ENCODE data around the gene BANF1. TPM values are rescaled to one million over a fixed set of nuclear protein-coding genes. Genes with fewer than 3 reads are reported as not detected.
A peak's percentile ranks its signal among the peaks of the same experiment; 100 is the strongest.
"Not testable (repeated sequence)": the region's sequence is repeated elsewhere in the genome, so short reads cannot be mapped to it uniquely, and the experiment has no call there.

The BANF1 gene
- total RNA-seq, 2 donors from 2014 or later: 242 to 310 TPM

DNA sequence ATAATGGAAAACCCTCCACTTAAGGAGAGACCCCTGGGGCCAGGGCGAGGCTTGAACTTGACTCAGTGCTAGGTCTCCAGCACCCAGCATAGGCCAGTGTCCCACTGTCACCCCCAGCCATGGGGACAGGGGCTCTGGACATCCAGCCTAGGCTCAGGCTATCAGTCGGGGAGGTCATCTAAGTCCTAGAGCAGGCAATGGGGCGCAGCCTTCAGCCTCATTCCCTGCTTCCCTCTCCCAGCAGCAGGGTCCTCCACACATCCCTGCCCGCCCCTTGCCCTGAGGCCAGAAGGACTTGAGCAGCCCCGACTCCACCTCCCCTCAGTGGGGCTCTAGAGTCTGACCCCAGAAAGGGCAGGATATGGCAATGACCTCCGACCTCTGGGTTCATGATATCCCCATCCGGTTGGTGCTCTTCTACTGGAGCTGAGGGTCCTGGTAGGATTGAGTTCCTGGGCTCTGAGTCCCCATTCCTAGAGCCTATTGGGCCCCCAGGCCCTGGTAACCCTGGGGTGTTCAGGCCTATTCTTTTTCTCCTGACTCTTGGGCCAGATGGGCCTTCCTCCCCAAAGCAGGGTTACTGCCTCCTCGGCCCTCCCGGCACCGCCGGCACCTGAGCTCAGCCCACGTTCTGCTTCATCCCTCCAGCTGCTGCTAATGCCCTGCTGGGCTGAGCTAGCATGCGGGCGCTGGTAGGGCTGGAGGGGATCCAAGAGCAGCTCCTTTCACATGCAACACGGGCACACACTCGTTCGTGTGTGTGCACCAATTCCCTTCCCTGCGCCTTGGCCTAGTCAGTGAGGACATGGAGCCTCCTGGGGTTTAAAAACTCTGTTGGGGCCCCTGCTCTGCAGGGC lies 13.9 kb downstream of the BANF1 start:
- no peak for DNase-seq (ENCODE audit: low spot score in 2 of 2)
- ATAC-seq: no peak
- H3K9me3 Mint-ChIP-seq: no peaks in the 10 kb centered on the region
- H3K36me3 Mint-ChIP-seq: no peaks in the 10 kb centered on the region
- no peak overlapping the region for H3K27ac Mint-ChIP-seq

DNA sequence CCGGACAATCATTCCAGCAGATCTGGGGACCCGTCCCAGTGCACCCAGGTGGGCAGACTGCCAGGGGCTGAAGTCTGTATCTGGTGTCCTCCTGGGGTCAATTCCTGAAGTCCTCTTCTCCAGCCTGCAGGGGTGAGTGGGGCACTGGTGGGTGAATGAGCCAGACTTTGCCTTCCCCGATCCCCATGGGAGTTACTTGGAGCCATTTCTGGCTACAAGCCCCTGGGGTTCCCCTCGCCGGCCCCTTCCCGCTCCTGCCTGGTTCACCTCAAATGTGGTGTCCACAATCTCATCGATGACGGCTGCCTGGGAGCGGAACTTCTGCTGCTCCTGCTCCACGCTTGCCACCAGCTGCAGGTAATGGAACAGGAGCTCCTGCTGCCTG lies 14.5 kb downstream of the BANF1 start:
- Mint-ChIP-seq H3K36me3 (no peaks in the 10 kb centered on the region), H3K27ac (no peak overlapping the region), H3K9me3 (no peaks in the 10 kb centered on the region)
- no peak for ATAC-seq
- no peak for DNase-seq (ENCODE audit: low spot score in 2 of 2)

DNA sequence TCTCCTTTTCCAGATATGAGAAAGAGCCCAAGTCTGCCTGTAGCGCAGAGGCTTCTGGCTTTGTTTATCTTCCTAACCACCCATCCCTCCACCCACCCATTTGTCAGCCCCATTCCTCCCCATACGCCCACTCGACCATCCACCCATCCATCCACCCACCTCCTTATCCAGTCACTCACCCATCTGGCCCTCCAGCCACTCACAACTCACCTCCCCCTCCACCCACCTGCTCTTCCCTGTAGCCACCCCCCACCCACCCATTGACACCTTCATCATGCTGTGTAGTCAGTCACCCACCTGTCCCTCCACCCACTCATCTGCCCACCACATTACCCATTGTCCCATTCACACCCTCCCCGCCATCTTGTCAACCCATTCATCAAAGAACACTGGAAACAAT lies 15.0 kb downstream of the BANF1 start:
- Mint-ChIP-seq H3K9me3 (no peaks in the 10 kb centered on the region), H3K27ac (no peak overlapping the region), H3K36me3 (no peaks in the 10 kb centered on the region)
- ATAC-seq (no peak), DNase-seq (ENCODE audit: low spot score in 2 of 2) (no peak)

DNA sequence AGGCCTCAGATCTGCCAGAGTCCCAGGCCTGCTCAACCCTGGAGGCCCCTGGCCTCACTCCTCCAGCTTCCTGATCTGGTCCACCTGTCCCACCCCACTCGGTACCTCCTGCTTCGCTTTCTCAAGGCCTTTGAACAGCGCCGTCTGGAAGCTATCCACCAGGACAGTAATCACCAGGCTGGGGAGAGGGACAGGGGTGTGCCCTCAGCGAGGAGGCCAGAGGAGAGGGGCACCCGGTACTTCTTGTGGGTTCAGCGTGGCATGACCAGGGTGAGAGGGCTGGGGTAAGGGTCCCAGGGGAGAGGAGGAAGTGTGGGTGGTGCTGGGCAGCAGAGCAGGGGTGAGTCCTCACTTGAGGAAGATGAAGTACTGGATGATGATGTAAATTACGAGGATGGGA lies 17.9 kb downstream of the BANF1 start:
- H3K36me3 Mint-ChIP-seq: no peaks in the 10 kb centered on the region
- H3K27ac Mint-ChIP-seq: peak overlapping the region in 1 of 2 donors; percentile 67
- no peak for ATAC-seq
- DNase-seq (ENCODE audit: low spot score in 2 of 2): no peak
- no peaks in the 10 kb centered on the region for H3K9me3 Mint-ChIP-seq

DNA sequence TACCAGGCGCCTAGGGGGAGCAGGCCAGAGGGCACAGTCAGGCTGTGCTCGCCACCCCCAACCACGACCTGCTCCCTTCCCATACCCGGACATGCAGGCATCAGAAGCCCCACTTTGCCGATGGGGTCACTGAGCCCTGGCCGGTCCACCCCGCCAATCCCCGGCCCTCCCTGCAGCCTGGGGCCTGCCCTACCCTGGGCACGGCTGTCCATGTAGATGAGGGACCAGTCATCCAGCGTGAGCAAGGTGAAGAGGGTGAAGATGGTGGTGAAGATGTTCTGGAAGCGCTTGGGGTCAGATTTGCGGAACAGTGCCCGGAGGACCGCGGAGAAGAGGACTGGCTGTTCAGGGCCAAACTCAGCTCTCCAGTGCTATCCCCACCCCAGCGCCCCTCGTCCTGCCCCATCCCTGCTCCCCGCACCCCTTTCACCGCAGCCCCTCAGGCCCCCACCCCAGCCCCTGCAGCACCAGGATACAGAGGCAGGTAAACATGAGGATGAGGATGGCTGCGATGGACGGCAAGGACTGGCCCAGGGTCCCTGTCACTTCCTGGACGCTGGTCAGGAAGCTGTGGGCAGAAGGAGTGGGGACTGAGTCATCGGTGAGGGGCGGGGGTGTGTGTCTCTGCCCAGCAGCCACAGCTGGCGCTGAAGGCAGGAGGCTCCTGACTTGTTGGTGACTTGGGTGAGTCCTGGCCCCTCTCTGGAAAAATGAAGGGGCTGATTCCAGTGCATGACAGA lies 18.5 kb downstream of the BANF1 start:
- no peak for DNase-seq (ENCODE audit: low spot score in 2 of 2)
- H3K27ac Mint-ChIP-seq: peak overlapping the region in 1 of 2 donors; percentile 67
- peak in 1 of 2 donors; percentile 74 for ATAC-seq
- H3K9me3 Mint-ChIP-seq: no peaks in the 10 kb centered on the region
- H3K36me3 Mint-ChIP-seq: no peaks in the 10 kb centered on the region

DNA sequence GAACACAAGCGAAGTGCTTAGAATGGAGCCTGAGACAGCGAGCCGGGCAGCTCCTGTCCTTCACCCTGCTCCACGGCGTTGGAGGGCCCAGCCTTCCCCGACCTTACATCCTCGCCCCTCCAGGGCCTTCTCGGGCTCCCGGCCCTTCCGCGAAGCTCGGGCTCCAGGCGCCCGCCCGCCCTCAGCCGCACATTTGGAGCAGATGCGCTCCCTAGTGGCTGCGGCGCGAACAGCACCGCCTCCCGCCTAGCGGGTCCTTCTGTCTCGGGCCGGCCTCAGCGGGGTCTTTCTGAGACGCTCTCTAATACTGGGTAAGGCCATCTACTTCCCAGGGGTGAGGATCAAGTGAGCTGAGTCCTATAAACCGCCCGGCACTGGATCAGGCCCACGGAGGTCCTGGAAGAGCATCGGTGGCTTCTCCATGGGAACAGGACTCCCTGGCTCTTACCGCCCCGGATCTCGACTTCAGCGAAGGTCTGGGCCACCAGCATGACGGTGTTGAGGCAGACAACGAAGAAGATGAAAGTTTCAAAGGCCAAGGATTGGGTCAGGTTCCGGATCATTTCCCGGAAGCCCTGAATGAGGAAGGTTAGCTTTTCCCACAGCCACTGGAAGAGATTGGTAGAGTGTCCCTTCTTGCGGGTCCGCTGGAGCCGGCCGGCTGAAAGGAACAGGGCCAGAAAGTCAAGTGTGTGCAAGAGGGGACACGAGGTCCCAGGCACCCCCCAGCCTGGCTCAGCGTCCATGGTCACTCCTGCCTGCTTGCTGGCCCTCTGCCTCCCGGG lies 20.3 kb downstream of the BANF1 start:
- Mint-ChIP-seq H3K36me3 (no peaks in the 10 kb centered on the region), H3K9me3 (no peaks in the 10 kb centered on the region), H3K27ac (no peak overlapping the region)
- ATAC-seq (peak; percentile 86 to 92), DNase-seq (ENCODE audit: low spot score in 2 of 2) (peak; percentile 81 to 95)

DNA sequence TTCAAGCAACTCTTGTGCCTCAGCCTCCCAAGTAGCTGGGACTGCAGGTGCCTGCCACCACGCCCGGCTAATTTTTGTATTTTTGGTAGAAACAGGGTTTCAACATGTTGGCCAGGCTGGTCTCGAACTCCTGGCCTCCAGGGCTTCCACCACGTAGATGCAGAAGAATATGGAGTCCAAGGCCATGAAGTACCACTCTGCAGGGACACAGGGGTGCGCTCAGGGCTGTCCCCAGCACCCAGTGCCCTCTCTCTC lies 20.8 kb downstream of the BANF1 start:
- not testable (repeated sequence) for H3K9me3 Mint-ChIP-seq; H3K27ac Mint-ChIP-seq; H3K36me3 Mint-ChIP-seq; DNase-seq (ENCODE audit: low spot score in 2 of 2); ATAC-seq

DNA sequence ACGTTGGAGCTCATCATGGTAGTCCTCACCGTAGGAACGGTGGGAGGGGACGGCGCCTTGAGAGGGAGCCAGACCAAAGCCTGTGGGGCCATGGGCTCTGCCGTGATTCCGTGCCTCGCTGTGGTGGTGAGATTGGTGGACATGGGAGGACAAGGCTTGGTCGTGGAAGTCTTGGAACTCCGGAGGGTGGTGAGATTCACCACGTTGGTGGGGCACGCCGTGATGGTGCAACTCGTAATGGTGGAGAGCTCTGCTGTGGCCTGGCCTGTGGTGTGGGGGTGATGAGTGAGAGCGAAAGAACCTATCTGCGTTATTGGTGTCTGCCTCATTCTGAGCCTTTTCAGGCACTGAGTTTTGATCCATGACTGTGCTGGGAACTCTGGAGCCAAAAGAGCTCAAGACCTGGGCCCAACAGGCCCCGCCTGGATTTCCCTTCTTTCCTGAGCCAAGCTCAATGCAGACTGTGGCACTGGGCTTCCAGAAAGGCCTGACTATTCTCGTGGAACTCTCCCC lies 23.8 kb downstream of the BANF1 start, which contains the start of gene CATSPER1:
CATSPER1 (minus strand) TSS at position 463 of the 513 bp plus-strand sequence; CDS start at position 363, 100 bp downstream.
- DNase-seq (ENCODE audit: low spot score in 2 of 2) (no peak), ATAC-seq (no peak)
- H3K36me3 Mint-ChIP-seq: no peaks in the 10 kb centered on the region
- H3K9me3 Mint-ChIP-seq: no peaks in the 10 kb centered on the region
- H3K27ac Mint-ChIP-seq: no peak within 1 kb of the TSS

DNA sequence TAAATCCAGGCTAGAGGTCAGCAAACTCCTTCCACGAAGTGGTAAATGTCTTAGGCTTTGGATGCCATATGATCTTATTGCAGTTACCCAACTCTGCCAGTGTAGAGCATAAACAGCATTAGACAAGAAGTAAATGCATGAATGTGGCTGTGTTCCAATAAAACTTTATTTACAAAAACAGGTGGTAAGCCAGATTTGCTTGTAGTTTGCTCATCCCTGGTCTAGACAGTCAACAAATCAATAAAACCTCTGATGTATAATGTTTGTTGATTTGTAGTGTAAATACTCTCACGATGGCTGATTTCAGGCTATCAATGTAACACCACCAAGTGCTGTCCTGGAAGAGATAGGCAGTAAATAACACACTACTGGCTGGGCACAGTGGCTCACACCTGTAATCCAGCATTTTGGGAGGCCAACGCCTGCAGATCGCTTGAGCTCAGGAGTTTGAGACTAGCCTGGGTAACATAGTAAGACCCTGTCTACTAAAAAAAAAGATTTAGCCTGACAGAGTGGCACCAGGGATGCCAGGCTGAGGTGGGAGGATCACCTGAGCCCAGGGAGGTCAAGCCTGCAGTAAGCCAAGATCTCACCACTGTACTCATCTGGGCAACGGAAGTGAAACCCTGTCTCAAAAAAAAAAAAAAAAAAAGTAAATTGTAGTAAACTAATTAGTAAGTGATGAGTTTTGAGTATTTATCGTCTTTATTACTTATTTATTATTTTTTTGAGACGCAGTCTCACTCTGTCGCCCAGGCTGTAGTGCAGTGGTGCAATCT lies 30.8 kb downstream of the BANF1 start:
- Mint-ChIP-seq H3K9me3 (no peaks in the 10 kb centered on the region), H3K36me3 (no peaks in the 10 kb centered on the region), H3K27ac (no peak overlapping the region)
- no peak for ATAC-seq
- DNase-seq (ENCODE audit: low spot score in 2 of 2): no peak

DNA sequence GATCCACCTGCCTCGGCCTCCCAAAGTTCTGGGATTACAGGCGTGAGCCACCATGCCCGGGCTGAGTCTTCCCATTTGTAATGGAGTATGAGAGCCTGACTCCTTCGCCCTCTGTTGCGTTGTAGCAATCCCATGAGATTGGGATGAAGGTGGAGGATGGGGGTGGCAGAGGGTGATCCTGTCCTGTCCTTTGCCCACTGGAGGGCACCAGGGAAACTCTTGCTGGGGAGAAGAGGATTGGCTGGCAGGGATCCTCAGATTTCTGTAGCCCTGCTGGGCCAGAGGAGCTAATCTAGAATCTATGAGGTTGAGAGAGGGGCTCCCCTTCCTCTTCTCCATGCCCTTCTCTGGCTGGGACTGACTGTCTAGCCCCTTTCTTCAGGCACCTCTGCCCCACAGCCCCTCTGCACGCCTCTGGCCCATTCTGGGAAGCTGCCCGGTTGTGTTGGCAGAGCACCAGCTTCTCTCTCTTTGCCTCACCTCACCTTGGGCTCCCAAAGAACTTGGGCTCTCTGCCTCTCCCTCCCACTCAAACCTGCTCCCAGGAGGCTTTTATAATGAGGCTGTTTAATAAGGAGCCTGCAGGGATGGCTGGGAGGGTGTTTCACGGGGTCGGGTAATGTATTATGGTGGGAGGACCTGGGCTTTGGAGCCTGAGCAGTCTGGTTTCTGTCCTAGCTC lies 33.5 kb downstream of the BANF1 start:
- DNase-seq (ENCODE audit: low spot score in 2 of 2) (no peak), ATAC-seq (no peak)
- Mint-ChIP-seq H3K9me3 (no peaks in the 10 kb centered on the region), H3K27ac (no peak overlapping the region), H3K36me3 (no peaks in the 10 kb centered on the region)

DNA sequence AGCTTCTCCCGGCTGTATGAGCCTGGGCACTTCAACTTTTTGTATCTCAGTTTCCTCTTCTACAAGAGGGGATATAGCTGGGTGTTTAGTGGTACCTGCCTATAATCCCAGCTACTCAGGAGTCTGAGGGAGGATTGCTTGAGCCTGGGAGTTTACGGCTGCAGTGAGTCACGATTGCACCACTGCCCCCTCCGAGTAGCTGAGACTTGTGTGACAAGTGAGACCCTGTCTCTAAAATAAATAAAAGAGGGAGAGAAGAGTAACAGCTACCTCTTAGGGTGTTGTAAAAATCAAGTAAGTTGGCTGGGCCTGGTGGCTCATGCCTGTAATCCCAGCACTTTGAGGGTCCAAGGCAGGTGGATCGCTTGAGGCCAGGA lies 34.0 kb downstream of the BANF1 start:
- ATAC-seq: no peak
- Mint-ChIP-seq H3K27ac (no peak overlapping the region), H3K9me3 (no peaks in the 10 kb centered on the region), H3K36me3 (no peaks in the 10 kb centered on the region)
- DNase-seq (ENCODE audit: low spot score in 2 of 2): no peak

DNA sequence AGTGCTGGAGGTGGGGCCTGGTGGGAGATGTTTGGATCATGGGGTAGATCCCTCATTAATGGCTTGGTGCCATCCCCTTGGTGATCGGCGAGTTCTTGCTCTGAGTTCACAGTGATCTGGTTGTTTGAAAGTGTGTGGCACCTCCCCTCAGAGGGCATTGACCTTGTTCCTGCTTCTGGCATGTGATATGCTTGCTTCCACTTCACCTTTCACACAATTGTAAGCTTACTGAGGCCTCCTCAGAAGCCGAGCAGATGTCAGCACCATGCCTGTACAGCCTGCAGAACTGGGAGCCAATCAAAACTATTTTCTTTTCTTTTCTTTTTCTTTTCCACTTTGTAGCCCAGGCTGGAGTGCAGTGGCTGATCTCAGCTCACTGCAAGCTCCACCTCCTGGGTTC lies 35.0 kb downstream of the BANF1 start:
- no peak for DNase-seq (ENCODE audit: low spot score in 2 of 2)
- Mint-ChIP-seq H3K9me3 (no peaks in the 10 kb centered on the region), H3K36me3 (no peaks in the 10 kb centered on the region), H3K27ac (no peak overlapping the region)
- ATAC-seq: no peak

DNA sequence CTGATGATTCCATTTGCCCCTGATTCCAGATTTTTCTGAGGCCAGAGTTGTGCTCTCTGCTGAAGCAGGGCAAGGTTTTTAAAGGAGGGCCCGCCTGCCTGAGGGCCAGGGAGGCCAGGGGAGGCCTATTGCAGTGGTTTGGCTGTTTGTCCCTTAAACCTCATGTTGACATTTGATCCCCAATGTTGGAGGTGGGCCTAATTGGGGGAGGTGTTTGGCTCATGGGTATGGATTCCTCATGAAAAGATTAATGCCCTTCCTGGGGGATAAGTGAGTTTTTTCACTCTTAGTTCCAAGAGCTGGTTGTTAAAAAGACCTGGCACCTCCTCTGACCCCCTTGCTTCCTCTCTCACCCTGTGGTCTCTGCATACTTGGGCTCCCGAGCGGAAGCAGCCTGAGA lies 37.5 kb downstream of the BANF1 start:
- H3K9me3 Mint-ChIP-seq: no peaks in the 10 kb centered on the region
- no peaks in the 10 kb centered on the region for H3K36me3 Mint-ChIP-seq
- peak overlapping the region in 1 of 2 donors; percentile 46 for H3K27ac Mint-ChIP-seq
- DNase-seq (ENCODE audit: low spot score in 2 of 2): no peak
- ATAC-seq: no peak

DNA sequence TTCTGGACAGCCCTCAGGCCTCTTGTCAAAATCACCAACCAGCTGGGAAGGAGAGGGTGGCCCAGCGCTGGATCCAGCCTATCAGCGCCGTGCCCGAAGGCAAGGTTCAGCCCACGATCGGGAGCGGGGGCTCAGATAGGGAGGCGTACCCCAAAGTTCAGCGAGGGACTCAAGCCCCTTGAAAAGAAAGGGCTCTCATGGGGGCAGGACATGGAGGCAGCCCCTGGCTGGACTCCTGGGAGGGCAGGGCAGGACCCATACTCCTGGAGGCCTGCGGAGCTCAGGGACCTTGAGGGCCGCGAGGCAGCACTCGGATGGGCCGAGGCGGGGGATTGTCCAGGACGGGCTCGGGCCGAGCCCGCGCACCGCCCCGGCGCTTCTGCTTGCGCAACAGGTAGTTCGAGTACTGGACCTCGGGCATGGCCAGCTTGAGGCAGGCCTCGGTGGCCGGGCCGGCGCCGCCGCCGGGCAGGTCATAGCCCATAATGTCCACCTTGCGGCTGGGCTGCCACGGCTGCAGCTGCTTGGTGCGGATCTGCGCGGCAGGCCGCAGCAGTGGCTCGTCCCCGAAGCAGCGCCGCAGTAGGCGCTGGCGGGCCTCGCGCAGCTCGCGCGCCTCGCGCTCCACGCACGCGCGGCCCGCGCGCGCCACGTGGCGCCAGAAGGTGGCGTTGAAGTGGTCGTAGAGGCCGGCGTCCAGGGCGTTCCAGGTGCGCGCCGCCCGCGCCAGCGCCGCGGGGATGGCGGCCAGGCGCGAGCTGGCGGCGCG lies 40.1 kb downstream of the BANF1 start:
- ATAC-seq: no peak
- no peak overlapping the region for H3K27ac Mint-ChIP-seq
- no peaks in the 10 kb centered on the region for H3K9me3 Mint-ChIP-seq
- no peak for DNase-seq (ENCODE audit: low spot score in 2 of 2)
- no peaks in the 10 kb centered on the region for H3K36me3 Mint-ChIP-seq
